ENCODE data around the gene CACNA1G. TPM values are rescaled to one million over a fixed set of nuclear protein-coding genes. Genes with fewer than 3 reads are reported as not detected.

Gene CACNA1G
- total and polyA plus RNA-seq, 2 donors (not counting 3 experiments of a cell fraction or from before 2014, with no cell fraction given) = not detected

DNA sequence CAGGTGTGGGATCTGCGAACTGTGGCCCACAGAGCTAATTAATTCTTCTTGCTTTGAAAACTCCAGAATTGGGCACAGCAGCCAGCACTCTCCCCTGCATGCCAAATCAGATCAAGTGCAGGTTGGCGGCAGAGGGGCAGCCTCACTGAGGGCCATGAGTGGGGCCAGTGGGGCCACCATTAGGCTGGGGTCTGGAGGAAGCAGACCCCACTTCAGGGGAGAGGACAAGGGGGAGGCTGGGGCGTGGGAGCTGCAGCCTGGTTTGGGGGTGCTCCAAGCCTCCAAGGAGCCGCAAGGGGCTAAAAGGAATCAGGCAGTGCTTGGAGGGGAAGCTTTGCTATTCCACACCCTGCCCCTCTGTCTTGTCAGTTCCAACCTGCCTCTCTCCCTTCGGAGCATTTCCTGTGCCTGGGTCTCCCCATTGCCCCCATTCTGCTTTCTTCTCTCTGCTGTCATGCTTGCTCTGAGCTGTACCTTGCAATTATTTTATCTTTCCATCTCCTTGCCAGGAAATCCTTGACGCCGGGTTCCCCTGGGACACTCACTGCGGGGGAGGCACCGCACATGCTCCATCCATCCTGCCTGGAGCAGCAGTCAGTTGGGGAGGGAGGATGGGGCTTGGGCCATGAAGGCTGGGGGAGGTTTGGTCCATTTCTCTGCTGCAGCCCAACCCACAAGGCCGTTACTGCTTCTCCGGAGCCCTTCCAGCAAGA is 70.8 kb downstream of the CACNA1G start:
- Histone ChIP-seq H3K9me1 (replicated peaks; ENCODE audit: control insufficient read depth, extremely low read depth, insufficient read depth, low read length) (no peaks in the 10 kb centered on the region), H3K4me2 (ENCODE audit: insufficient read depth, low read length) (no peak overlapping the region), H4K20me1 (replicated peaks; ENCODE audit: control insufficient read depth, extremely low read depth, insufficient read depth, low read length) (no peaks in the 10 kb centered on the region), H2AFZ (ENCODE audit: low read depth, low read length) (no peak overlapping the region), H3K36me3 (ENCODE audit: control insufficient read depth in 2 of 2, extremely low read depth in 1 of 2, insufficient read depth in 2 of 2, low read length in 2 of 2) (no peaks in the 10 kb centered on the region), H3K9me3 (replicated peaks; ENCODE audit: control insufficient read depth, insufficient read depth, low read length) (no peaks in the 10 kb centered on the region), H3K79me2 (ENCODE audit: control insufficient read depth, insufficient read depth, low read length) (no peaks in the 10 kb centered on the region), H3K9ac (replicated peaks; ENCODE audit: extremely low read depth, insufficient read depth, low read length) (no peak overlapping the region), H3K27ac (ENCODE audit: insufficient read depth, low read depth, low read length) (no peak overlapping the region), H3K4me1 (ENCODE audit: control insufficient read depth, extremely low read depth, insufficient read depth, low read length) (peaks cover 21% of the 10 kb centered on the region), H3K27me3 (ENCODE audit: control insufficient read depth in 2 of 2, insufficient read depth in 2 of 2, low read length in 2 of 2) (peaks cover 0 to 5% of the 10 kb centered on the region in 2 experiments), H3K4me3 (replicated peaks in 1 of 3; ENCODE audit: insufficient read depth in 1 of 3, low read depth in 1 of 3, low read length in 3 of 3) (no peak overlapping the region)
- ChIA-PET CTCF (interaction anchor here (1.0 to 10.3 kb wide), 17 partner anchors 7 to 87 kb away, joined by 3 to 398 read pairs (median 6); partner anchors contain the start of gene SPATA20), POLR2A (no interaction called here)
- intact Hi-C loops (cut with micrococcal nuclease) = no loop called here
- no peak for DNase-seq (ENCODE audit: low read depth, low spot score)
- no peak for TF ChIP-seq CTCF (IDR thresholded peaks at IDR 0.05; ENCODE audit: extremely low read depth in 1 of 2, insufficient read depth in 1 of 2, low read depth in 1 of 2, low read length in 2 of 2)
- TF ChIP-seq, protein P1, sequence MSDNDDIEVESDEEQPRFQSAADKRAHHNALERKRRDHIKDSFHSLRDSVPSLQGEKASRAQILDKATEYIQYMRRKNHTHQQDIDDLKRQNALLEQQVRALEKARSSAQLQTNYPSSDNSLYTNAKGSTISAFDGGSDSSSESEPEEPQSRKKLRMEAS (IDR thresholded peaks at IDR 0.05; ENCODE audit: insufficient read depth, insufficient read length) = no peak
- no peak for TF ChIP-seq POLR2AphosphoS5 (IDR thresholded peaks at IDR 0.05; ENCODE audit: insufficient read depth, low read depth, low read length)
- no peak for TF ChIP-seq MYC (IDR thresholded peaks at IDR 0.05; ENCODE audit: low read depth, low read length)
- no peak for TF ChIP-seq EZH2 (IDR thresholded peaks at IDR 0.05; ENCODE audit: borderline replicate concordance, low read depth, low read length, severe bottlenecking)
- no peak for TF ChIP-seq POLR2A (IDR thresholded peaks at IDR 0.05; ENCODE audit: low read depth, low read length)
- no peak for TF ChIP-seq FOS (IDR thresholded peaks at IDR 0.05; ENCODE audit: borderline replicate concordance, insufficient read depth, low read length)
- no peak for TF ChIP-seq JUN (IDR thresholded peaks at IDR 0.05; ENCODE audit: borderline replicate concordance, insufficient read depth, insufficient read length, low read depth)
- no peak for TF ChIP-seq GATA2 (IDR thresholded peaks at IDR 0.05; ENCODE audit: insufficient read depth, insufficient read length, low read depth, low read length)
- BruUV-seq (replicated peaks) = no TSS peak
- FAIRE-seq = no peak
- dilution Hi-C loops (cut with MboI; ENCODE audit: extremely low pct_ligation_motif_present, low sequenced_read_pairs) = no loop called here

All from endothelial cell of umbilical vein (primary cell).